WERI-Rb-1 (cell line): Measurements from ENCODE around the gene DBP.

ENCODE experiments used
- DNase-seq: peaks from one replicate; pipeline ENCODE4 v3.0.0-alpha.2; 2020
- H3K27ac ChIP-seq: fragments of 250-450 bp; sonication (Bioruptor Pico); 2 replicates; pipeline ENCODE4 v1.5.1; 2020; ENCODE audit warnings: mild to moderate bottlenecking, moderate library complexity
- H3K27me3 ChIP-seq: fragments of 250-450 bp; sonication (Bioruptor Pico); 2 replicates; pipeline ENCODE4 v1.5.1; 2021; ENCODE audit warnings: mild to moderate bottlenecking, low read depth, moderate library complexity; ENCODE audit not compliant: insufficient read depth, severe bottlenecking
- H3K36me3 ChIP-seq: fragments of 250-450 bp; sonication (Bioruptor Pico); 2 replicates; pipeline ENCODE4 v1.5.1; 2020; ENCODE audit warnings: mild to moderate bottlenecking, moderate library complexity
- H3K4me3 ChIP-seq: 2 replicates; pipeline ENCODE4 v1.5.1; 2011; ENCODE audit warnings: low read depth, mild to moderate bottlenecking, control low read depth, low read length
- H3K9me3 ChIP-seq: fragments of 250-450 bp; sonication (Bioruptor Pico); 2 replicates; pipeline ENCODE4 v1.5.1; 2021; ENCODE audit warnings: mild to moderate bottlenecking, moderate library complexity; ENCODE audit not compliant: severe bottlenecking
- CTCF ChIP-seq: IDR thresholded peaks from 2 replicates; pipeline ENCODE4 v1.5.1; 2011; ENCODE audit warnings: low read depth, mild to moderate bottlenecking, control low read depth, inconsistent platforms, low read length

DBP gene

DNA sequence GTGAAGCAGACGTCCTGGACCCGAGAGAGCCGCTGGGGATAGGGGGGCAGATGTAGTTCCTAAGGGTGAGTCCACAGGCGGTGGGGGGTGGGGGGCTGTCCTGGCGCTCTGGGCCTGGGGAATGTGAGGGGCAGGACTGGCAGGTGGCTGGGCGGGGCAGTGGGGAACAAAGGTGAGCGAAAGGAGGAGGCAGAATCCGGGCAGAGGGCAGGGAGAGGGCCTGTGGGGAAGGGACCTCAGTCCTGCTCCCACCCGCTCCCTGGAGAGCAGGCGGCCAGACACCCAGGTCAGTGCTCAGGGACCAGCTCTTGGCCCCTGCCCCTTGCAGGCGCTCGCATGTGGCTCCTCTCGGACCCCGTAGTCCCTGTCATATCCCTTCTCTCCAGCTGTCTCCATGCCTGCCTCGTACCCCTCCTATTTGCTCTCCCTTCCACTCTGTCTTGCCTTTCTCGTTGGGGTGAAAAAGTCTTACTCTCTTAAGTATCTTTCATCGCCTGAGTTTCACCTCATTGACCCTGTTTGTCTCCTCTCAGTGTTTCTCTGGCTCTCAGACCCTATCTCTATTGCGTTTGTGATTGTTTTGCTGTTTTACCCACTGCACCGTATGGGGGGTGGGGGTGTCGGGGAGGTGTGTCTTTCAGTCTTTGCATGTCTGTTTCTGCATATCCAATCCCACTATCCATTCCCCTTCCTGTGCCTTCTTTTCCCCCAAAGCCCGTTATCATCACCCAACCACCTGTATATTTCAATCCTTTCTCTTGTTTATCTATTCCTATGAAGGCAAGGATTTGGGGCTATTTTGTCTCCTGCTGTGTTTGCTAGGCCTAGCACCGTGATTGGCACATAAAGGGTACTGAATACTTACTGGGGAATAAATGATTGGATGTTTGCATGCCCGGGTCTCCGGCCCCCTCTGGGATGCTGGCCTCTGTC lies 12.1 kb downstream of the DBP start:
- peak overlapping the region; percentile 85 for H3K27ac ChIP-seq
- H3K27me3 ChIP-seq = no peaks in the 10 kb centered on the region
- no peak for TF ChIP-seq CTCF
- DNase-seq = peak; percentile 58
- H3K4me3 ChIP-seq = peak overlapping the region; percentile 56
- peaks cover 20% of the 10 kb centered on the region for H3K36me3 ChIP-seq
- H3K9me3 ChIP-seq = no peaks in the 10 kb centered on the region

DNA sequence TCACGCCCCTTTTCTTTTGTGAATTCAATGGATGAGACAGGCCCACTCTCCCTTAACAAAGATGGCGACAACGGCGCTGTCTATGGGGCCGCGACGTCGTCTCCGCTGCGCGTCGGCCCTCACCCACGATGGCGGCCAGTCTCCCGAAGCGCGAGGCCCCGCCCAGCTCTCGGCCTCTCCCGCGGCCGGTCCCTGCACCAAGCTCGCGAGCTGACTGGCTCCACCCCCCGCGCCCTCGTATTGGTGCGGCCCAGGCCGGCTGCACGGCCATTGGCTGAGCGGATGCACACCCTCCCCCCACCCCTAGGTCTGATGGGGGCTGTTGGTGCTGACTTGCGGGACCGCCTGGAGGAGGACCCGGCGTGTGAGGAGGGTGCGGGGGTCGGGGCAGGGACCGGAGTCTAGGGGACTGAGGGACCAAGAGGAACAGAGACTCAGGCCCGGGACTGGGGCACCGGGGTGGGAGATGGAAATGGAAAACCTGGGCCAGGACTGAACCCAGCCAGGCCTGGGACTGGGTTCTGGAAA lies 13.0 kb downstream of the DBP start:
- peak; percentile 99 for DNase-seq
- no peaks in the 10 kb centered on the region for H3K27me3 ChIP-seq
- peaks cover 12% of the 10 kb centered on the region; the same call in 1 of the 2 replicates for H3K36me3 ChIP-seq
- peak overlapping the region; percentile 85 for H3K27ac ChIP-seq
- H3K9me3 ChIP-seq = no peaks in the 10 kb centered on the region
- no peak for TF ChIP-seq CTCF
- peak overlapping the region; percentile 56 for H3K4me3 ChIP-seq

- Histone ChIP-seq H3K27ac (peak overlapping the region; percentile 83), H3K27me3 (no peaks in the 10 kb centered on the region), H3K4me3 (peak overlapping the region; percentile 54), H3K9me3 (no peaks in the 10 kb centered on the region), H3K36me3 (peaks cover 12% of the 10 kb centered on the region)
- DNase-seq = no peak
- no peak for TF ChIP-seq CTCF
Observed at GRCh38 chr19:48623556-48624066, 13.6 kb downstream of the DBP start.

DNA sequence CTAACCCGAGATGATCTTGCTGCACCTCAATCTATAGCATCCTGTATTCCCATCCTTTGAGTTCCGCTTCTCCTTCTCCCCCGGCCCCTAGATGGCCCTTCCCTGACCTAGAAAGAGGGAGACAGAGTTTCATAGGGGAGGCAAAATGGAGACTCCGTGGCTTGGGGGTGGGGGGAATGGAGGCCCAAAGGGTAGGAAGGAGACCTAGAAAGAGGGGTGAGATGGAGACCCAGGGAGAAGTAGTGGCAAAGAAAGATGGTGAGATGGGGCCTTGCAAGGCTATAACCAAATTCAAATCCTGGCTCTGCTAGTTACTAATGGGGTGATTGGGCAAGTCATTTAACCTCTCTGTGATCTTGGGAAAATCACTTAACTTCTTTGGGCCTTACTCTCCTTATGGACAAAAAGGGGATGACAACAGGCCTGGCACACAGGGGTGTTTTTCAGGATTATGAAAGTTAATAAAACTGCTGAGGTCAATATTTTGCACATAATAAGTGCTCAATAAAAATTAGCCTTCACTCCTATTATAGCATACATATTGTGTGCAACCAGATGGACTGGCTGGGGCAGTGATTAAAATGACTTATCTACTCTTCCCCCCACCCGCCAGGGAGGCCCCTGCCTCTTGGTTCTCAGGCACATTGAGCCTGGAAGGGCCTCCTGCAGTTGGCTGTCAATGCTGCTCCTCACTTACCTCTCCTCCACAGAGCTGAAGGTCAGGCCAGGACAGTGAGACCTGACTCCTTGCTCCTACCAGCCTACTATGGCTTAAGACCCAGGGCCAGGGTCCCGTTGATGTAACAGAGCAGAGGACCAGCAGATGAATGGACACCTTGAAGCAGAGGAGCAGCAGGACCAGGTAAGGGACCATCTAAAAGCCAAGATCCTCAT lies 17.2 kb downstream of the DBP start:
- H3K9me3 ChIP-seq = no peaks in the 10 kb centered on the region
- H3K27me3 ChIP-seq = no peaks in the 10 kb centered on the region
- no peak for DNase-seq
- peak overlapping the region; percentile 86 for H3K27ac ChIP-seq
- H3K4me3 ChIP-seq = peak overlapping the region; percentile 97
- TF ChIP-seq CTCF = no peak
- peaks cover 39% of the 10 kb centered on the region for H3K36me3 ChIP-seq

GRCh38 chr19:48618916-48619691 lies 18.1 kb downstream of the DBP start, which contains the start of the genes RPL18 and SPHK2:
Gene RPL18 (minus strand): TSS chr19:48619178. CDS start chr19:48619143, 35 bp downstream.
Gene SPHK2 (plus strand): TSS chr19:48619506. CDS start chr19:48620515, 1,009 bp downstream.
- peak; percentile 98 for DNase-seq
- no peaks in the 10 kb centered on the region for H3K27me3 ChIP-seq
- TF ChIP-seq CTCF = no peak
- peaks cover 42% of the 10 kb centered on the region for H3K36me3 ChIP-seq
- H3K27ac ChIP-seq = peak within 1 kb of the TSS; percentile 86
- H3K9me3 ChIP-seq = no peaks in the 10 kb centered on the region
- peak within 1 kb of the TSS; percentile 97 for H3K4me3 ChIP-seq
